ENCODE results near the gene SH3GL3.

Gene SH3GL3

DNA sequence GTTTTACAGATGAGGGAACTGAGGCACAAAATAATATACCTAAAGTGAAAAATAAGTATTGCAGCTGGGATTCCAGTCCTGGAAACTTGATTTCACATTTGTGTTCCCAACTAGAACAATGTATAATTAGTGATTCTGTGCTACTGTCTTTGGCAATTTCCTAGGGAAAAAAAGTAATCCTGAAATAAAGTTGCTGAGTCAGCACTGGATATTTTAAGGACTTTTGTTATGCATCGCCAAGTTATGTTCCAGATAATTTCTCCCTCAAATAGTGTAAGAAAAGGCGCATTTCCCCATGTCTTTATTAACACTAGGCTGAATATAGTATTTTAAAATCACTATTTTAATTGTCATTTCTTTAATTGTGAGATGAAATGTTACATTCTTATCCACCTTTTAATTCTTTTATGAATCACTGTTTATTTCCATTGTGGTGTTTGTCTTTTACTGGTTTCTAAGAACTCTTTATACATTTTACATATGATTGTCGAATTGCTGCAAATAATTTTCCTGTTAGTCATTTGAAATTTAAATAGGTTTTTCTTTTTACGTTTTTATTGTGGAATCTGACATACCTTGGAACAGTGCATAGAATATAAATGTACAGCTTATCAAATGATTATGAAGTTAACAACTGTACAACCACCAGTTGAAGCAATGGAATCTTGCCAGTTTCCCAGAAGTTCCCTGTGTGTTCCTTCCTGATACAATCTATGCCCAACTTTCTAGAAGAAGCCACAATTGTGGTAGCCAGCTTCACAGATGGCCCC, 56.6 kb downstream of the SH3GL3 start:
- TF ChIP-seq, protein P1, sequence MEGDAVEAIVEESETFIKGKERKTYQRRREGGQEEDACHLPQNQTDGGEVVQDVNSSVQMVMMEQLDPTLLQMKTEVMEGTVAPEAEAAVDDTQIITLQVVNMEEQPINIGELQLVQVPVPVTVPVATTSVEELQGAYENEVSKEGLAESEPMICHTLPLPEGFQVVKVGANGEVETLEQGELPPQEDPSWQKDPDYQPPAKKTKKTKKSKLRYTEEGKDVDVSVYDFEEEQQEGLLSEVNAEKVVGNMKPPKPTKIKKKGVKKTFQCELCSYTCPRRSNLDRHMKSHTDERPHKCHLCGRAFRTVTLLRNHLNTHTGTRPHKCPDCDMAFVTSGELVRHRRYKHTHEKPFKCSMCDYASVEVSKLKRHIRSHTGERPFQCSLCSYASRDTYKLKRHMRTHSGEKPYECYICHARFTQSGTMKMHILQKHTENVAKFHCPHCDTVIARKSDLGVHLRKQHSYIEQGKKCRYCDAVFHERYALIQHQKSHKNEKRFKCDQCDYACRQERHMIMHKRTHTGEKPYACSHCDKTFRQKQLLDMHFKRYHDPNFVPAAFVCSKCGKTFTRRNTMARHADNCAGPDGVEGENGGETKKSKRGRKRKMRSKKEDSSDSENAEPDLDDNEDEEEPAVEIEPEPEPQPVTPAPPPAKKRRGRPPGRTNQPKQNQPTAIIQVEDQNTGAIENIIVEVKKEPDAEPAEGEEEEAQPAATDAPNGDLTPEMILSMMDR (IDR thresholded peaks at IDR 0.05; ENCODE audit: extremely low read depth, insufficient read depth, missing control alignments): no peak
- DNase-seq (ENCODE audit: low spot score): no peak
- in situ Hi-C loops (cut with MboI; ENCODE audit: low pct_unique_long_range_greater_than_20kb, low sequenced_read_pairs, unreplicated experiment): no loop called here

DNA sequence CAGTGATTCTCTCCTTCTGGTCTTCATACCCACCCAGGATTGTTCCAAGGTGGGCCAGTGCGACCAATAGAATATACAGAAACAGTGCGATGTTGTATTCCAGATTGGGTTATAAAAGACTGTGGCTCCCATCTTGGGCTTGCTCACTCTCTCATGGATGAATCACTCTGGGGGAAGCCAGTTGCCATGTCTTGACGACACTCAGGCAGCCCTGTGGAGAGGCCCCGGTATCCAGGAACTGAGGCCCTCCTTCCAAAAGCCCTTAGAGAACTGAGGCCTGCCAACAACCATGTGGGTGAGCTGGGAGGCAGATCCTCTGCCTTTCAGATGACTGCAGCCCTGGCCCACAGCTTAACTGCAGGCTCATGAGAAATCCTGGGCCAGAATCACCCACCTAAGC, 57.2 kb downstream of the SH3GL3 start:
- no peak for DNase-seq (ENCODE audit: low spot score)
- TF ChIP-seq, protein P1 (IDR thresholded peaks at IDR 0.05; ENCODE audit: extremely low read depth, insufficient read depth, missing control alignments): no peak
- in situ Hi-C loops (cut with MboI; ENCODE audit: low pct_unique_long_range_greater_than_20kb, low sequenced_read_pairs, unreplicated experiment): no loop called here

DNA sequence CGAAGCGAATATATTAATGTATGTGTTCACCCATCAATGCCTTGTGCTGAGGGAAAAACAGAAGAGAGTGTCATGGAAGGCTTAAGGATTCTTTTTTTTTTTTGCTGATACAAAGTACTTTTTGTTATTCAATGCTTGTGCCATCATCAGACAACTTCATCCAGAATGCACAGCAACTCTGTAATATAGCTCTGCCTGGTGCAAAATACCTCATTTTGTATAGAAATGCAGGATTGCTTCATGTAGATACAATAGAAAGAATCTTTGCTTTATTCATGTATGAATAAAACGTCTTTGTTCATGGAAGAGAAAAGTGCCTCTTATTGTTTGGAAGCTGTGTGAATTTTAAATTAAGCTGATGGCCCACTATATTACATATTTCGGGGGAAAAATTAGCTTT, 62.9 kb downstream of the SH3GL3 start:
- DNase-seq (ENCODE audit: low spot score): no peak
- TF ChIP-seq, protein P1 (IDR thresholded peaks at IDR 0.05; ENCODE audit: extremely low read depth, insufficient read depth, missing control alignments): no peak
- in situ Hi-C loops (cut with MboI; ENCODE audit: low pct_unique_long_range_greater_than_20kb, low sequenced_read_pairs, unreplicated experiment): no loop called here

DNA sequence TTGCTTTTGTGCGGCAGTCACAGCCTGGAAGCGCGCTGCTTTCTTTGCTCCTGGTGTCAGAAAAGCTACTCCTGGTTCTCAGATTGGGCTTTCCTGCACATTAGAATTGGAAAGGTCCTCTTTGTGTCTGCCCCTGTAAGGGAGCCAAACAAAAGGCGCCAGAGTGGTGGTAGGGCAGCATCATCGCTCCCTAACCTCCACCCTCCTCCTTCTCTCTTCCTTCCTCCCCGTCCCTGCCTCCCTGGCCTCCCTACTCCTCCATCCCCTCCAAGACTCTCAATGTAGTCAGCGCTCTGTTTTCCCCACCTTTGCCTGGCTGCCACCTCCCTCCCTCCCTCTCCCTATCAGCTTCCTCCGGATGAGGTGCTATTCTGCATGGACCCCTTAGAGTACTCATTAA, 65.3 kb downstream of the SH3GL3 start:
- TF ChIP-seq, protein P1 (IDR thresholded peaks at IDR 0.05; ENCODE audit: extremely low read depth, insufficient read depth, missing control alignments): no peak
- no peak for DNase-seq (ENCODE audit: low spot score)
- in situ Hi-C loops (cut with MboI; ENCODE audit: low pct_unique_long_range_greater_than_20kb, low sequenced_read_pairs, unreplicated experiment): no loop called here

DNA sequence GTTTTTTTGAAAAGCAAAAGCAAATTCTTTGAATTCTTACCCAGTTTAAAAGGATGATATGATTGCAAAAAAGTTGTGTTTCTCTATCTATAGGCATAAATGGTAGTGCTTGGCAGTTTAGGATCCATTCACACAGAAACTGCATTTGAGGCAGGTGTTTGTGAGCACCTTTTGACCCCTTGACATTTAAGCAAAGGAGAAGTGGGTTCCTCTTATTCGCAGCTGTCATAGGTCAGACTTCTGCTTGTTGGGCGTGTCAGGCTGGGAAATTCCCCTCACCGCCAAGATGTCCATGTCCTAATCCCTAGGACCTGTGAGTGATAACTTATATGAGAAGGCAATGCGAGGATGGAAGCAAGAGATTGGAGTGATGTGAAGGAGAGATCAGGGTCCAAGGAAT, 67.4 kb downstream of the SH3GL3 start:
- no peak for DNase-seq (ENCODE audit: low spot score)
- TF ChIP-seq, protein P1 (IDR thresholded peaks at IDR 0.05; ENCODE audit: extremely low read depth, insufficient read depth, missing control alignments): no peak
- in situ Hi-C loops (cut with MboI; ENCODE audit: low pct_unique_long_range_greater_than_20kb, low sequenced_read_pairs, unreplicated experiment): no loop called here

DNA sequence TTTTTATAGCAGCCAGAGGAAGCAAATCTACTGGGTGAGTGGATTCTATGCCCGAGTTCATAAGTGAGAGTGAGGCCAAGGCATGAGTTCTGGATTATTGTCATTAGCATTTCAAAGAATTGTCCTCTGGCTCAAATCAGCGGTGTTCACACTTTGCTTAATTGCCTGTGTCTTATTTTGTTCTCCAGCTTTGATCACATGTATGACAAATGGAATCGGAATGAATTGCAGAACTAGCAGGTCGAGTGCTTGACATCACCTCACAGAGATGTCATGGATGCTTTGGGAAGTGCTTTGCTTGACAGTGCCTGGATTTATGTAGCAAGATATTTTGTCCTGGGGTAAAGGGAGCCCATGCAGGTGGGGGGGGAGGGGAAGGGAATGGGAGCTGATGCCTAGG, 68.0 kb downstream of the SH3GL3 start:
- DNase-seq (ENCODE audit: low spot score): no peak
- in situ Hi-C loops (cut with MboI; ENCODE audit: low pct_unique_long_range_greater_than_20kb, low sequenced_read_pairs, unreplicated experiment): no loop called here
- TF ChIP-seq, protein P1 (IDR thresholded peaks at IDR 0.05; ENCODE audit: extremely low read depth, insufficient read depth, missing control alignments): no peak
